AG10803 (cell line): ENCODE data around the gene HPF1.
"Not testable (repeated sequence)": the region's sequence is repeated elsewhere in the genome, so short reads cannot be mapped to it uniquely, and the experiment has no call there.

Experiments used
- DNase-seq: peaks from one replicate; pipeline ENCODE4 v3.0.0; 2010; ENCODE audit warnings: low read depth
- H3K4me3 ChIP-seq: 2 replicates; pipeline ENCODE4 v1.5.1; 2011; ENCODE audit warnings: mild to moderate bottlenecking, low read length, control low read depth
- CTCF ChIP-seq: conservative IDR thresholded peaks from 2 replicates; pipeline ENCODE4 v1.5.1; 2011; ENCODE audit warnings: mild to moderate bottlenecking, low read length, control low read depth, inconsistent platforms

The HPF1 gene

GRCh38 chr4:169757575-169758184, at the start of gene HPF1:
Gene HPF1 (minus strand): TSS chr4:169757944. CDS start chr4:169757877, 67 bp downstream.
- H3K4me3 ChIP-seq, result peak within 1 kb of the TSS; percentile 90
- peak; percentile 79 for DNase-seq
- TF ChIP-seq CTCF, result no peak

GRCh38 chr4:169806770-169807169, 49.0 kb upstream of the HPF1 start:
- not testable (repeated sequence) for H3K4me3 ChIP-seq, DNase-seq

GRCh38 chr4:169803413-169803812, 45.7 kb upstream of the HPF1 start:
- DNase-seq, result no peak
- H3K4me3 ChIP-seq, result no peak overlapping the region
- TF ChIP-seq CTCF, result no peak

GRCh38 chr4:169802873-169803272, 45.1 kb upstream of the HPF1 start:
- no peak for TF ChIP-seq CTCF
- no peak overlapping the region for H3K4me3 ChIP-seq
- no peak for DNase-seq

- H3K4me3 ChIP-seq, result no peak overlapping the region
- no peak for TF ChIP-seq CTCF
- no peak for DNase-seq
These were observed 42.8 kb upstream of the HPF1 start for GRCh38 chr4:169800541-169800940.

GRCh38 chr4:169799260-169799659, 41.5 kb upstream of the HPF1 start:
- no peak for TF ChIP-seq CTCF
- no peak overlapping the region for H3K4me3 ChIP-seq
- no peak for DNase-seq

- H3K4me3 ChIP-seq, result no peak overlapping the region
- no peak for TF ChIP-seq CTCF
- DNase-seq, result peak; percentile 10
These were observed 37.8 kb upstream of the HPF1 start for GRCh38 chr4:169795585-169795984.
